GM13977 (cell line): ENCODE data around the gene ZNF277.

Experiments
- DNase-seq: peaks from one replicate; pipeline ENCODE4 v3.0.0; 2012; ENCODE audit warnings: low spot score
- in situ Hi-C: fragments of 300-500 bp; cut with MboI; formaldehyde crosslinking; loops from one replicate; pipeline ENCODE4 v1.12.0; 2022; ENCODE audit warnings: low sequenced_read_pairs, low pct_unique_long_range_greater_than_20kb, mixed read lengths, inconsistent platforms; ENCODE audit not compliant: unreplicated experiment
- TF ChIP-seq, protein P1 (sequence below): IDR thresholded peaks from 2 replicates; pipeline ENCODE4 v1.5.1; 2012; ENCODE audit warnings: mild to moderate bottlenecking, control low read depth; ENCODE audit not compliant: insufficient read depth; ENCODE audit errors: extremely low read depth, missing control alignments

Gene ZNF277

GRCh38 chr7:112199672-112200071, 6.8 kb upstream of the ZNF277 start:
- TF ChIP-seq, protein P1, sequence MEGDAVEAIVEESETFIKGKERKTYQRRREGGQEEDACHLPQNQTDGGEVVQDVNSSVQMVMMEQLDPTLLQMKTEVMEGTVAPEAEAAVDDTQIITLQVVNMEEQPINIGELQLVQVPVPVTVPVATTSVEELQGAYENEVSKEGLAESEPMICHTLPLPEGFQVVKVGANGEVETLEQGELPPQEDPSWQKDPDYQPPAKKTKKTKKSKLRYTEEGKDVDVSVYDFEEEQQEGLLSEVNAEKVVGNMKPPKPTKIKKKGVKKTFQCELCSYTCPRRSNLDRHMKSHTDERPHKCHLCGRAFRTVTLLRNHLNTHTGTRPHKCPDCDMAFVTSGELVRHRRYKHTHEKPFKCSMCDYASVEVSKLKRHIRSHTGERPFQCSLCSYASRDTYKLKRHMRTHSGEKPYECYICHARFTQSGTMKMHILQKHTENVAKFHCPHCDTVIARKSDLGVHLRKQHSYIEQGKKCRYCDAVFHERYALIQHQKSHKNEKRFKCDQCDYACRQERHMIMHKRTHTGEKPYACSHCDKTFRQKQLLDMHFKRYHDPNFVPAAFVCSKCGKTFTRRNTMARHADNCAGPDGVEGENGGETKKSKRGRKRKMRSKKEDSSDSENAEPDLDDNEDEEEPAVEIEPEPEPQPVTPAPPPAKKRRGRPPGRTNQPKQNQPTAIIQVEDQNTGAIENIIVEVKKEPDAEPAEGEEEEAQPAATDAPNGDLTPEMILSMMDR: no peak
- no peak for DNase-seq
- in situ Hi-C loops: no loop called here

DNA sequence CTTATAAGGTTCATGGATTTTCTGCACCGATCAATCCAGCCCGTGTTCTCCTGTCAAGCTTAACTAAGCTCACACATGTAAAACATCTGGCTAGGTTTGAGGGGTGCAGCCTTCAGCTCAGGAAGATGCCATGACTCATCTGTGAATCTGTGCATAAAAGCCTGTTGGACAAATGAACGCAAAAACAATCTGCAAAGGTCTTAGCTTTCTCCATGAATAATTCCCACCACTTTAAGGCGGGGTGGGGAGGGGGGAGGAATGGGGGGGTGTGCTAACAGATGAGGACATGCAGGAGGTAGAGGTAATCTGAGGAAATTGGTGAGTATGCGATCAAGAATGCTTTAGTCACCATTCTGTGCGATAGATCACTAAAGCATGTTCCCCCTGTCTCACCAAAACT, 5.1 kb upstream of the ZNF277 start:
- in situ Hi-C loops: no loop called here
- DNase-seq: no peak

GRCh38 chr7:112201839-112202238, 4.7 kb upstream of the ZNF277 start:
- TF ChIP-seq, protein P1: no peak
- no peak for DNase-seq
- in situ Hi-C loops: no loop called here

More for the DNA sequence above, 5.1 kb upstream of the ZNF277 start:
- TF ChIP-seq, protein P1: no peak

- no peak for DNase-seq
These were observed 3.7 kb upstream of the ZNF277 start for GRCh38 chr7:112202816-112203215.

GRCh38 chr7:112203365-112203739, 3.1 kb upstream of the ZNF277 start:
- TF ChIP-seq, protein P1: no peak
- in situ Hi-C loops: no loop called here
- no peak for DNase-seq

More at GRCh38 chr7:112202816-112203215, 3.7 kb upstream of the ZNF277 start:
- in situ Hi-C loops: no loop called here
- TF ChIP-seq, protein P1: no peak

- peak; percentile 24 for DNase-seq
- in situ Hi-C loops: no loop called here
- TF ChIP-seq, protein P1: no peak
These were observed 1.8 kb upstream of the ZNF277 start for GRCh38 chr7:112204499-112205342.
